ENCODE data around the gene VAMP8. TPM values are rescaled to one million over a fixed set of nuclear protein-coding genes. Genes with fewer than 3 reads are reported as not detected.
"Not testable (repeated sequence)": the region's sequence is repeated elsewhere in the genome, so short reads cannot be mapped to it uniquely, and the experiment has no call there.

The VAMP8 gene
- total RNA-seq, 1 donor from 2014 or later: 46.2 TPM

DNA sequence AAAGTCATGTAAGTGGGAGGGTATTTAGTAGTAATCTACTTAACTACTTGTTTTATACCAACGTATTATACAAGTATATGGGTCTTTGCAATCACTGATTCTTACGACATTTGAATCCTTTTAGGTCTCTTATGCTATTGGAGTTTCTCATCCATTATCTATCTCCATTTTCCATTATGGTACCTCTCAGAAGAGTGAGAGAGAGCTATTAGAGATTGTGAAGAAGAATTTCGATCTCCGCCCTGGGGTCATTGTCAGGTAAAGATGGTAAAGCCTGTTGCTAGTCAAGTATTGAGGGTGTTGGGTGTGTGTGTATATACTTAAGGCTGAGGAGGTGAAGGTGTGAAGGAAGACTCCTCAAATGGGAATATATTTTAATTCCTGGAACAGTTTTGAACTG, 34.6 kb upstream of the VAMP8 start:
- H3K9me3 ChIP-seq: no peaks in the 10 kb centered on the region
- H3K4me3 ChIP-seq: no peak overlapping the region
- intact Hi-C loops (cut with DNase I): loop anchor here (10.0 kb wide), 1 partner anchor 62 kb away; the partner anchor contains the start of gene TMEM150A
- no peak for DNase-seq (ENCODE audit: extremely low spot score in 2 of 2)
- no peak for TF ChIP-seq CTCF (IDR thresholded peaks at IDR 0.05)
- no peak for TF ChIP-seq POLR2A (IDR thresholded peaks at IDR 0.05)
- TF ChIP-seq POLR2AphosphoS5 (IDR thresholded peaks at IDR 0.05; ENCODE audit: insufficient read depth in 1 of 2, low read depth in 1 of 2): no peak
- peak overlapping the region; percentile 99 for H3K27ac ChIP-seq
- H3K36me3 ChIP-seq: peaks cover 0 to 44% of the 10 kb centered on the region in 2 donors
- no peaks in the 10 kb centered on the region for H3K27me3 ChIP-seq
- peaks cover 46% of the 10 kb centered on the region for H3K4me1 ChIP-seq

DNA sequence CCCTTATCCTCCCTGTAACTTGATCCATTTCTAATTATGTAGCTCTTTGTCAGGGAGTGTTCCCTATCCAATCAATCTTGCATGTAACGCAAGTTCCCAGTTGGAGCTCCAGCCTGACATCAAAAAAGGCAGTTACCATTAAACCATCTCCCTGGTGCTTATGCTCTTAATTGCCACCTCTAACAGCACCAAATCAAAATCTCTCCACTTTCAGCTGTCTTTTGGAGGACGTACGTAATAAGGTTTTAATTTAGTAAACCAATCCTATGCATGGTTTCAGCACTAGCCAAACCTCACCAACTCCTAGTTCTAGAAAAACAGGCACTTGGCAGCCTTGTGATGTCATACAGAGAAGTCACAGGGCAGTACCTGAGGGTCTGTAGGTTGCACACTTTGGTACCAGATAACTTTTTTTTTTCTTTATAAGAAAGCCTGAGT, 33.1 kb upstream of the VAMP8 start:
- not testable (repeated sequence) for DNase-seq (ENCODE audit: extremely low spot score in 2 of 2); H3K27me3 ChIP-seq; H3K4me3 ChIP-seq; H3K9me3 ChIP-seq
- peaks cover 0 to 44% of the 10 kb centered on the region in 2 donors for H3K36me3 ChIP-seq
- intact Hi-C loops (cut with DNase I): loop anchor here (10.0 kb wide), 1 partner anchor 61 kb away; the partner anchor contains the start of gene TMEM150A
- peak overlapping the region; percentile 9 for H3K27ac ChIP-seq
- peaks cover 44% of the 10 kb centered on the region for H3K4me1 ChIP-seq

DNA sequence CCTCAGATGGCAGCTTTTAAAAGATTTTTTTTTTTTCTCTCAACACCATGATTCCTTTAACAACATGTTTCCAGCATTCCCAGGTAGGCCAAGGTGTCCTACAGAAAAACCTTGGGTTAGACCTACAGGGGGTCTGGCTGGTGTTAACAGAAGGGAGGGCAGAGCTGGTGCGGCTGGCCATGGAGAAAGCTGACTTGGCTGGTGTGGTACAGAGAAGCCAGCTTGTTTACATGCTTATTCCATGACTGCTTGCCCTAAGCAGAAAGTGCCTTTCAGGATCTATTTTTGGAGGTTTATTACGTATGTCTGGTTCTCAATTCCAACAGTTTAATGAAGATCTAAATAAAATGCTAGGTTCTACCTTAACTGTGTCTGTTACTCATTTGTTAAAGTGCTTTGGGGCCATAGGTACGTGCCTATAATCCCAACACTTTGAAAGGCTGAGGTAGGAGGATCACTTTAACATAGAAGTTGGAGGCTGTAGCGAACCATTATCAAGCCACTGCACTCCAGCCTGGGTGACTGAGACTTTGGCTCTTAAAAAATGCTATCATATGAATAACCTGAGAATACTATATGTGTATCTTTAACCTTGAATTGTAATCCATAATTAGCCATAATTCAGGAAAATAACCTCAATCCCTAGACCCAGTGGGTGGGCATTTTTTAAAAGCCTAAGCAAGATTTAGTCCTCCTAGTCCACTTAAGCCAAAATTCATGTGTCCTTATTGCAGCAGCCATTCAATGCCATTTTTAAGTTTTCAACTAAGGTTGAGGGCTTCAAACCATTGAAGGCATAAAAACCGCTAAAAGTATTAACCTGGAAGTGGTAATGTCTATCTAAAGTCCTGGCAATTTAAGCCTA, 32.2 kb upstream of the VAMP8 start:
- Histone ChIP-seq H3K27ac (peak overlapping the region; percentile 10), H3K36me3 (peaks cover 0 to 47% of the 10 kb centered on the region in 2 donors), H3K4me1 (peaks cover 44% of the 10 kb centered on the region)
- DNase-seq (ENCODE audit: extremely low spot score in 2 of 2); H3K4me3 ChIP-seq; H3K9me3 ChIP-seq; H3K27me3 ChIP-seq: not testable (repeated sequence)
- intact Hi-C loops (cut with DNase I): loop anchor here (10.0 kb wide), 1 partner anchor 60 kb away; the partner anchor contains the start of gene TMEM150A

DNA sequence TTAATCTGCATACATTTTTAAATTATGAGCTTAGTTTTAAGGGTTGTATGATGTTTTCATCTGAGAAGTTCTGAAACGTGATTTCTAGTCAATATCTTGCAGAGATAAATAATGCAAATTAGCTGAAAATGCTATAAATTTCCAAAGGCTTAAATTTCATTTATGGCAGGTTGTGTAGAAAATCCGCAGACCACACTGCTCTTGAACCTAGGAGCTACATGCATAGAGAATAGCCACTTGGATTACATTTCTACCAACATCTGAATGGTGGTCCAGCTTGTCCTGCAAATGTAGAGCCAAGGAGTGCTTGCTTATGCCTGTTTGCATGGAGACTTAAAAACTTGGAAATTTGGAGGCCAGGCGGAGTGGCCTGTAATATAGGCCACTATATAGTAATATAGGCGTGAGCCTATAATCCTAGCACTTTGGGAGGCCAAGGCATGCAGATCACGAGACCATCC, 31.6 kb upstream of the VAMP8 start:
- Histone ChIP-seq H3K27ac (no peak overlapping the region), H3K9me3 (no peaks in the 10 kb centered on the region), H3K36me3 (peaks cover 0 to 53% of the 10 kb centered on the region in 2 donors), H3K27me3 (no peaks in the 10 kb centered on the region), H3K4me3 (no peak overlapping the region), H3K4me1 (peaks cover 39% of the 10 kb centered on the region)
- DNase-seq (ENCODE audit: extremely low spot score in 2 of 2): no peak
- TF ChIP-seq CTCF (IDR thresholded peaks at IDR 0.05) (no peak), POLR2AphosphoS5 (IDR thresholded peaks at IDR 0.05; ENCODE audit: insufficient read depth in 1 of 2, low read depth in 1 of 2) (no peak), POLR2A (IDR thresholded peaks at IDR 0.05) (no peak)
- intact Hi-C loops (cut with DNase I): loop anchor here (10.0 kb wide), 1 partner anchor 59 kb away; the partner anchor contains the start of gene TMEM150A

DNA sequence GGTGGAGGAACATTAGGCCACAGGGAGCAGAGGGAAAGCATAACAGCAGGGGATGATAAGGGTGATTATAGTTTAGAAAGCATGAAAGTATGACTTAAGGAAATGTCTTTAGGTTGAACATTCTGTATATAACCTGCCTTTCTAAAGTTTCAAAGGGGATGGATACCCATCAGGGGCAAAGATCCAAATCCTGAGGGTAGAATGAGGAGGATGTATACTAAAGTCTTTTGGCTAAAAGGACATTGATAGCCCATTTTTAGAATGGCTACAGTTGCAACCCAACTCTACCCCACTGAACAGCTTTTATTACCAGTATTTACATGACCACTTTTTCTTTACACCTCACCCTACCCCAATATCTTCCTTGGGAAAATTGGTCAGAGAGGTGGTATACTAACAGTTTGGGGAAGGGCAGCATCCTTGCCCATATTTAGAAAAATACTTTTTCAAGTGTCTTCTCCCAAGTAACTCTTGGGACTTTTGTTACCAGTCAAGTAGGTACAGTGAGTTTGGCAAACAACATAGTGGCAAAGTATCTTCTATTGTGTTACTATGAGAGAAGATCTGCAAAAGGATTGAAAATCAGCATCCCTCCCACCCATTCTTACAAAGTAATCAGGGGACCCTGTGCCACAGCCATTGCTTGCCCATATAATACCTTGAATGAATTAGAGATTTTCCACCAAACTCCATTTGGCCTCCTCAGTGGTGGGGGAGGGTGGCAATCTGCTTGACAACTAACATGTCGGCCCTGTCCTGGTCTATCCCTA, 30.1 kb upstream of the VAMP8 start:
- DNase-seq (ENCODE audit: extremely low spot score in 2 of 2): no peak
- H3K27me3 ChIP-seq: no peaks in the 10 kb centered on the region
- H3K27ac ChIP-seq: no peak overlapping the region
- intact Hi-C loops (cut with DNase I): loop anchor here (10.0 kb wide), 1 partner anchor 58 kb away; the partner anchor contains the start of gene TMEM150A
- TF ChIP-seq POLR2A (IDR thresholded peaks at IDR 0.05): no peak
- H3K4me1 ChIP-seq: peaks cover 24% of the 10 kb centered on the region
- no peak overlapping the region for H3K4me3 ChIP-seq
- no peaks in the 10 kb centered on the region for H3K9me3 ChIP-seq
- H3K36me3 ChIP-seq: peaks cover 0 to 48% of the 10 kb centered on the region in 2 donors

DNA sequence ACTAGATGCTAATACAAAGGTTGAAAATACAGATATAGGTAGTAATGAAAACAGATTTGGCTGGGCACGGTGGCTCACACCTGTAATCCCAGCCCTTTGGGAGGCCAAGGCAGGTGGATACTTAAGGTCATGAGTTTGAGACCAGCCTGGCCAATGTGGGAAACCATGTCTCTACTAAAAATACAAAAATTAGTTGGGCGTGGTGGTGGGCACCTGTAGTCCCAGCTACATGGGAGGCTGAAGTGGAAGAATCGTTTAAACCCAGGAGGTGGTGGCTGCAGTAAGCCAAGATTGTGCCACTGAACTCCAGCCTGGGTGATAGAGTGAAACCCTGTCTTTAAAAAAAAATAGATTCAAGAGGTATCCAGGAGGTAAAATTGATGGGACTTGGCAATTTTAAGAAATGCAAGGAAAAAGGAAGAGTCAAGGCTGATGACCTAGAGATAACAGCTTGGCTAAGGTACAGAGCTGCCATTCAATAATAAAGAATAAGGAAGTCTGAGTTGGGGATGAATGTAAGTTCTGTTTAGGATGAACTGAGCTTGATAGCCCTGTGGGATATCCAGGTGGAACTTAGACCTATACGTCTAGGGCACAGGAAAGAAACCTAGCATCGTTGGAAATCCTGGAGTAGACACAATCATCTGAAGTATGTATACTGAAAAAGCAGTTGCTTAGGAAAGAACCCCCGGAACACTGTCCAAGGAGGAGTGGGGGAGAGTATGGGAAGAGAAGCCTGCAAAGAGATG, 29.4 kb upstream of the VAMP8 start:
- intact Hi-C loops (cut with DNase I): loop anchor here (10.0 kb wide), 1 partner anchor 57 kb away; the partner anchor contains the start of gene TMEM150A
- TF ChIP-seq POLR2AphosphoS5 (IDR thresholded peaks at IDR 0.05; ENCODE audit: insufficient read depth in 1 of 2, low read depth in 1 of 2) (no peak), CTCF (IDR thresholded peaks at IDR 0.05) (no peak), POLR2A (IDR thresholded peaks at IDR 0.05) (no peak)

More for the DNA sequence above, 29.4 kb upstream of the VAMP8 start:
- Histone ChIP-seq H3K27me3 (no peaks in the 10 kb centered on the region), H3K4me3 (no peak overlapping the region), H3K27ac (peak overlapping the region; percentile 28), H3K4me1 (peaks cover 16% of the 10 kb centered on the region), H3K36me3 (peaks cover 0 to 48% of the 10 kb centered on the region in 2 donors), H3K9me3 (no peaks in the 10 kb centered on the region)
- DNase-seq (ENCODE audit: extremely low spot score in 2 of 2): no peak
